ENCODE data around the gene NFIB. TPM values are rescaled to one million over a fixed set of nuclear protein-coding genes. Genes with fewer than 3 reads are reported as not detected.

Gene NFIB
- total and polyA plus RNA-seq, 2 experiments from 2014 or later, result 15.2 to 27.3 TPM

- no peaks in the 10 kb centered on the region for H4K20me1 ChIP-seq (ENCODE audit: insufficient read depth, poor library complexity, severe bottlenecking)
- no peaks in the 10 kb centered on the region for H3K9me2 ChIP-seq (replicated peaks; ENCODE audit: insufficient read depth)
- WGBS (ENCODE audit: low lambda C conversion rate, missing lambda C conversion rate), result 74% methylated on average over 3 of the region's 3 CpGs
- H3K27ac ChIP-seq, result peak overlapping the region; percentile 10
- H3K4me3 ChIP-seq, result no peak overlapping the region
- H3K36me3 ChIP-seq (replicated peaks; ENCODE audit: insufficient read depth, low read depth), result no peaks in the 10 kb centered on the region
- H3K9me3 ChIP-seq (ENCODE audit: low read depth), result no peaks in the 10 kb centered on the region
- no peak overlapping the region for H3K4me2 ChIP-seq
- no peaks in the 10 kb centered on the region for H3K27me3 ChIP-seq
- no peak for DNase-seq (ENCODE audit: low spot score)
- no peaks in the 10 kb centered on the region for H3K4me1 ChIP-seq (ENCODE audit: insufficient read depth)
- H2AFZ ChIP-seq, result no peak overlapping the region
- no peak for TF ChIP-seq EZH2 (IDR thresholded peaks at IDR 0.05; ENCODE audit: borderline replicate concordance)
- peaks cover 22% of the 10 kb centered on the region for H3K79me2 ChIP-seq
Measured at GRCh38 chr9:14179449-14179848, 134.5 kb downstream of the NFIB start.

- Histone ChIP-seq H3K4me2 (no peak overlapping the region), H4K20me1 (ENCODE audit: insufficient read depth, poor library complexity, severe bottlenecking) (no peaks in the 10 kb centered on the region), H3K9me2 (replicated peaks; ENCODE audit: insufficient read depth) (no peaks in the 10 kb centered on the region), H3K36me3 (replicated peaks; ENCODE audit: insufficient read depth, low read depth) (no peaks in the 10 kb centered on the region), H3K79me2 (peaks cover under 1% of the 10 kb centered on the region), H2AFZ (no peak overlapping the region), H3K9me3 (ENCODE audit: low read depth) (no peaks in the 10 kb centered on the region), H3K27ac (no peak overlapping the region), H3K4me1 (ENCODE audit: insufficient read depth) (no peaks in the 10 kb centered on the region), H3K27me3 (no peaks in the 10 kb centered on the region), H3K4me3 (no peak overlapping the region)
- TF ChIP-seq EZH2 (IDR thresholded peaks at IDR 0.05; ENCODE audit: borderline replicate concordance) (no peak), CTCF (IDR thresholded peaks at IDR 0.05; ENCODE audit: poor library complexity) (no peak)
- DNase-seq (ENCODE audit: low spot score), result no peak
- 96% methylated on average over 1 of the region's 1 CpG for WGBS (ENCODE audit: low lambda C conversion rate, missing lambda C conversion rate)
Measured at GRCh38 chr9:14175778-14176177, 138.2 kb downstream of the NFIB start.

GRCh38 chr9:14173713-14174112 is 140.2 kb downstream of the NFIB start:
- Histone ChIP-seq H3K27me3 (no peaks in the 10 kb centered on the region), H3K27ac (no peak overlapping the region), H3K36me3 (replicated peaks; ENCODE audit: insufficient read depth, low read depth) (no peaks in the 10 kb centered on the region), H3K4me2 (no peak overlapping the region), H3K4me1 (ENCODE audit: insufficient read depth) (no peaks in the 10 kb centered on the region), H3K9me2 (replicated peaks; ENCODE audit: insufficient read depth) (no peaks in the 10 kb centered on the region), H3K9me3 (ENCODE audit: low read depth) (no peaks in the 10 kb centered on the region), H3K79me2 (peaks cover 6% of the 10 kb centered on the region), H3K4me3 (no peak overlapping the region), H4K20me1 (ENCODE audit: insufficient read depth, poor library complexity, severe bottlenecking) (peaks cover 2% of the 10 kb centered on the region), H2AFZ (no peak overlapping the region)
- DNase-seq (ENCODE audit: low spot score), result peak; percentile 26
- 68% methylated on average over 2 of the region's 2 CpGs for WGBS (ENCODE audit: low lambda C conversion rate, missing lambda C conversion rate)
- TF ChIP-seq EZH2phosphoT487 (IDR thresholded peaks at IDR 0.05; ENCODE audit: low read depth, severe bottlenecking, unreplicated experiment) (no peak), CTCF (IDR thresholded peaks at IDR 0.05; ENCODE audit: poor library complexity) (no peak), EZH2 (IDR thresholded peaks at IDR 0.05; ENCODE audit: borderline replicate concordance) (no peak)

GRCh38 chr9:14170973-14171596 is 142.9 kb downstream of the NFIB start:
- no peak overlapping the region for H3K4me2 ChIP-seq

More at GRCh38 chr9:14170973-14171596, 142.9 kb downstream of the NFIB start:
- Histone ChIP-seq H3K27ac (no peak overlapping the region), H3K4me1 (ENCODE audit: insufficient read depth) (no peaks in the 10 kb centered on the region), H4K20me1 (ENCODE audit: insufficient read depth, poor library complexity, severe bottlenecking) (peaks cover 2% of the 10 kb centered on the region), H2AFZ (no peak overlapping the region), H3K4me3 (no peak overlapping the region), H3K9me3 (ENCODE audit: low read depth) (no peaks in the 10 kb centered on the region), H3K36me3 (replicated peaks; ENCODE audit: insufficient read depth, low read depth) (no peaks in the 10 kb centered on the region), H3K27me3 (no peaks in the 10 kb centered on the region), H3K79me2 (peaks cover 6% of the 10 kb centered on the region), H3K9me2 (replicated peaks; ENCODE audit: insufficient read depth) (no peaks in the 10 kb centered on the region)
- 87% methylated on average over 5 of the region's 5 CpGs for WGBS (ENCODE audit: low lambda C conversion rate, missing lambda C conversion rate)
- no peak for DNase-seq (ENCODE audit: low spot score)
- TF ChIP-seq EZH2 (IDR thresholded peaks at IDR 0.05; ENCODE audit: borderline replicate concordance), result no peak

All from hepatocyte (in vitro differentiated cells).